Activated CD8-positive, alpha-beta memory T cell treated with anti-CD3 and anti-CD28 coated beads, Interleukin-2, amount 50 U/mL, for 48 hours (primary cell): ENCODE measurements around the gene SGSM1.
A peak's percentile ranks its signal among the peaks of the same experiment; 100 is the strongest.
"Not testable (repeated sequence)": the region's sequence is repeated elsewhere in the genome, so short reads cannot be mapped to it uniquely, and the experiment has no call there.

Experiments
- DNase-seq: peaks from one replicate; pipeline ENCODE4 v3.0.0-alpha.2; 2020

The SGSM1 gene

DNA sequence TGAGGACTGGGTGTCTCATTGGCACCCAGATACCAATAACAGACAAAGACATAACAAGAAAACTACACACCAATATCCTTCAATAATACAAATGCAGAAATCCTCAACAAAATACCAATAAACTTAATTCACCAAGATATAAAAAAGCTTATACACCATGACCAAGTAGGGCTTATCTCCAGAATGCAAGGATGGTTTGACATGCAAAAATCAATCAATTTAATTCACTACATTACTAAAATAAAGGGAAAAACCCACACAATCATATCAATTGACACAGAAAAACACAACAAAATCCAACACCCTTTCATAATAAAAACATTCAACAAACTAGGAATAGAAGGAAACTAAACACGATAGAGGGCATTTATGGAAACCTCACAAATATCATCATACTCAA is 99.9 kb downstream of the SGSM1 start:
- no peak for DNase-seq

DNA sequence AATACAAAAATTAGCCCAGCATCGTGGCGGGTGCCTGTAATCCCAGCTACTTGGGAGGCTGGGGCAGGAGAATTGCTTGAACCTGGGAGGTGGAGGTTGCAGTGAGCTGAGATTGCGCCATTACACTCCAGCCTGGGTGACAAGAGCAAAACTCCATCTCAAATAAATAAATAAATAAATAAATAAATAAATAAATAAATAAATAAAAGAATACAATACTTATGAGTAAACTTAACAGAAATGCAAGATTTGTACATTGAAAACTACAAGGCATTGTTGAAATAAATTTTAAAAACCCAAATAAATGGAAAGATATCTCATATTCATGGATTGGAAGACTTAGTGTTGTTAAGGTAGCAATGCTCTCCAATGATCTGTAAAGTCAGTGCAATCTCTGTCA is 101.1 kb downstream of the SGSM1 start:
- DNase-seq: not testable (repeated sequence)

DNA sequence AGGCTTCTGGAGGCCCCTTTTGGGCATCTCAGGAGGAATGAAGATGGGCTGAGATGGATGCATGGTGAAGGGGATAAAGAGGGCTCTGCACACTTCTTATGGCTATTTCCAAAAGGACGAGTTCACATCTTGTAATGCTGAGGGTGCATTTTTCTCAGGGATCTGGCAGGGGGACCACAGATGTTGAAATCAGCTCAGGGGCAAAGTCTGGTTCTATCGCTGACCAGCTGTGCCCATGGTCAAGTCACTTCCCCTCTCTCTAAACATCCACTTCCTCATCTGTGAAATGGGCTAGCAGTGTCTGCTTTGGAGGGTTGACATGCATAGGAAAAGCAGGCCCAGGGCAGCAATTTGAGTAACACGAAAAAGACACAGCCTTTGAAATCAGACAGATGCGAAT is 114.0 kb downstream of the SGSM1 start:
- no peak for DNase-seq

DNA sequence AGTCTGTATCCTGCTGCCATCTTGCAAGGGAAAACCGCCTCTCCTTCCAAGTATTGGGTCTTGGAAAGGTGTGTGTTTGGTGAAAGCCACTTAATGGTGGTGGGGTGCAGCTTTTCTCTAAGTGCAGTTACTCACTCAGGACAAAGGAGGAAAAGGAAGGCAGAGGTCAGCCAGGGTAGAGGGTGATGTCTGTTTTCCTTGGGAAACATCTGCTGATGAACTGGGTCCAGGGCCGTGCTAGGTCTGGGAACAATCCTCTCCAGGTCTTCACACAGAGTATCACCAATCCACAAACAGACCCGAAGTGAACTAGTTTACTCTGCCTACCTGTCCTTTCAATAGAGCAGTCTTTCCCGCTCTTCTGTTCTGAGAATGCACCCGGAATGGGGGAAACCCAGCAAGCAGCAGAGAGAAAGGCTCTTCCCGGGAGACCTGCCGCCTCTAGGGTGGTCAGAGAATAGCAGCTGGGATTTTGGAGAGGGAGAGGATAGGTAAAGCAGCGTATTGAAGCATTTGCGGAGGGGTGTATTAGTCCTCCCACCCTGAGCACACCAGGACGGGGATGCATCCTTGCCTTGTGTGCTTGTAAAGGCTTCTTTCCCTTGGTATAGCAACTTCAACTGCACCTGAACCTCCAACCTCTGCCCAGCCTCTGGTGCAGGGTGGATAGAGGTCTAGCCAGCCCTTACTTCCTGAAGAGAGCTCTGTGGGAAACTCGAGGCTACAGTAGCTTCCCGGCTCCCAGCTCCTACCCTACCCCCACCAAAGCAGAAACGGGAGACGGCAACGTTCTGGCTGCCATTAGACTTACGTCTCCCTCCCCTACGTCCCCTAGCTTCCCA is 119.8 kb downstream of the SGSM1 start:
- no peak for DNase-seq

DNA sequence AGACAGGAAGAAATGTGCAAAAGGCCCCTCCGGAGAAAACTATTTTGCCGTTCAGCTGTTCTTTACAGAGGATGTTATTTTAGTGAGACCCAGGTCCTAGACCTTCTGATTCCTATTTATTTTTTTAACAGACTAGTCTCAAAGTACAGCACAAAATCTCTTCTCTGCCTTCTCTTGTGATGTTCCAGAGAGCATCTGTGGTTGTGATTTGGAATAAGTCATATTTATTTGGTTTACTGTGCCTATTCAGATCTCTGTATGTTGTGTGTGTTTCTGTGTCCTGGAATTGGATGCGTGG is 120.4 kb downstream of the SGSM1 start:
- no peak for DNase-seq

DNA sequence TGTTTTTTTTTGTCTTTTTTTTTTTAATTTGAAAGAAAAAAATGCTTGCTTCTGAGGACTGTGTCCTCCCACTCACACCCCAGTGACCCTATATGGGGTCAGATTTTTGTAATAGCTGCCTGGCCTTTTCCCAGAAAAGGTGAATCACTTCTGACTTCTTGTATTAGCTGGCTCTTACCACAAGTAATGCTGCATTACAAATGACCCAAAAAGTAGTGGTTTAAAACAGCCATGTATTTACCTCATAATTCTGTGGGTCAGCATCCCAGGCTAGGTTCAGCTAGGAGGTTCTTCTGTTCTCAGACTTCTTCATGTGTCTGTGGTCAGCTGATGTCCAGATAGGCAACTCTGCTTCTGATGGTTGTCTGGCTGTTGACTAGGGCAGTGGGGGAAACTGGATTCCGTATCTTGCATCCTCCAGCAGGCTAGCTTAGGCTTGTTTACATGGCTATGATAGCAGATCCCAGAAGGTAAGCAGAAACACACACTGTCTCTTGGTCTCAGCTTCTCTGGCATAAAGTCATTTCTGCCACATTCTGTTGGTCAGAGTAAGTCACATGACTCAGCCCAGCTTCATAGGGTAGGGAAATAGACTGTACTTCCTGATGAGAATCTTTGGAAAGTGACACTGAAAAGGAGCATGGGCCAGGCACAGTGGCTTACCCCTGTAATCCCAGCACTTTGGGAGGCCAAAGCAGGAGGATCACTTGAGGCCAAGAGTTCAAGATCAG is 121.0 kb downstream of the SGSM1 start:
- no peak for DNase-seq

DNA sequence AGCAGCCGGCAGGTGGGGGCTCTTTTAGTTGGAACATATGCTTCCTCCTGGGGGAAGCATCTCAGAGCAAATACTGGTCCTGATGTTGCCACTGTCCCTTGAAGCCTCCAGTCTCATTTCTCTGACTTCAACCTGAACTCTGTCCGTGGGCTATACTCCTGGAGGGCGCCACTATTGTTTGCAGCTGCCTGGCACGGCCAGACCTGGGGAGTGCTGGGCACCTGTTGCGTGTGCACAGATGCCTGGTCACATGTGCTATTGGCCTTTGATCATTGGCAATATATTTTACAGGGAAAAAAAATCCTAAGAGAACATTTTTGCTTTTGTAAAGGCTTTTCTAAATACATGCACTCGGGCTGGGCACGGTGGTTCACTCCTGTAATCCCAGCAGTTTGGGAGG is 122.3 kb downstream of the SGSM1 start:
- DNase-seq: no peak

DNA sequence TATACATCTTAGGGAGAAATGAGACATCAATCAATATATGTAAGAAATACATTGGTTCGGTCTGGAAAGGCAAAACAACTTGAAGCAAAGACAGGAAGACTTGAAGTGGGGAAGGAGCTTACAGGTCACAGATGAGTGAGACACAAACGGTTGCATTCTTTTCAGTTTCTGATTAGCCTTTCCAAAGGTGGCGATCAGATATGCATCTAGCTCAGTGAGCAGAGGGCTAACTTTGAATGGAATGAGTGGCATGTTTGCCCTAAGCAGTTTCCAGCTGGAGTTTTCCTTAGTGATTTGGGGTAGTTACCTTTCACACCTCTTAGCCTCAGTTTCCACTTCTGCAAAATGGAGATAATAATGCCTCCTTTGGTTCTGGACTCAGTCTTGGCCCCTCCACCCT is 124.7 kb downstream of the SGSM1 start:
- DNase-seq: no peak

DNA sequence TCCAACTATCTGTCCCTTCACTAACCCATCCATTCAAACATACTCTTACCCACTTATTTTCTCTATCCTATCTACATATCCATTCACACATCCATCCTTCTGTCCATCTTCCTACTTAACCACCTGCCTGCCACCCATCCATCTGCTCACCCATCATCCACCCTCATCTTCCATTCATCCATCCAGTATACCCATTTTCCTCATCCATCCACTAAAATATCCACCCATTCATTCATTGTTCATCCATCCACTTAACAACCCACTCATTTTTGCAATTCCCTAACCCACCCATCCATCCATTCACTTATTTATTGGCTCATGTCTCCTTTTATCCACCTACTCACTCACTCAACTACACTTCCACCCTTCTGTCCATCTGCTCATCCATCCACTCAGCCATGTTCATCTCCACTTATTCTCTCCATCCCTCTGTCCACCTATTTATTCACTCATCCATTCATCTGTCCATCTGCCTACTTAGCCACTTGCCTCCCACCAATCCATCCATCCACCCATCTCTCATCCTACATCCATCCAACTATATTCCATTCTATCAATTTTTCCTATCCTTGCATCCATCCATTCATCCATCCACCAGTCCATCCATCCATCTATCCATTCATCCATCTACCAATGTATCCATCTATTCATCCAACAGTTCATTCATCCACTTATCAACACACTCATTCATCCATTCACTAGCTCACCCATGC is 129.9 kb downstream of the SGSM1 start:
- no peak for DNase-seq

DNA sequence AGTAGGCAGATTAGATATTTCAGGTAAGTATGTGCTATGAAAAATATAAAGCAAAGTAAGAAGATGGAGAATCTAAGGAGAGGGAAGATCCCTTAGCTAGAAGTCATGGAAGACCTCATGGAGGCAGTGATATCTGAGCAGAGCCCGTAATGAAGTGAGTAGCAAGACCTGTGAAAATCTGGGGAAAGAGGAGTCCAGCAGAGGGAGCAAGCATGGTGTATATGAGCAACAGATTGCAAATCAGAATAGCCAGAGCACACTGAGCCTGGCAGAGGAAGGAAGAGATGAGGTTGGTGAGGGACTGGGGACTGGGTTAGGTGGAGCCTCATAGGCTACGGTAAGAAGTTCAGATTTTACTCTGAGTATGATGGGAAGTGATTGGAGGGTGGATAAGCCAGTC is 131.1 kb downstream of the SGSM1 start:
- no peak for DNase-seq

DNA sequence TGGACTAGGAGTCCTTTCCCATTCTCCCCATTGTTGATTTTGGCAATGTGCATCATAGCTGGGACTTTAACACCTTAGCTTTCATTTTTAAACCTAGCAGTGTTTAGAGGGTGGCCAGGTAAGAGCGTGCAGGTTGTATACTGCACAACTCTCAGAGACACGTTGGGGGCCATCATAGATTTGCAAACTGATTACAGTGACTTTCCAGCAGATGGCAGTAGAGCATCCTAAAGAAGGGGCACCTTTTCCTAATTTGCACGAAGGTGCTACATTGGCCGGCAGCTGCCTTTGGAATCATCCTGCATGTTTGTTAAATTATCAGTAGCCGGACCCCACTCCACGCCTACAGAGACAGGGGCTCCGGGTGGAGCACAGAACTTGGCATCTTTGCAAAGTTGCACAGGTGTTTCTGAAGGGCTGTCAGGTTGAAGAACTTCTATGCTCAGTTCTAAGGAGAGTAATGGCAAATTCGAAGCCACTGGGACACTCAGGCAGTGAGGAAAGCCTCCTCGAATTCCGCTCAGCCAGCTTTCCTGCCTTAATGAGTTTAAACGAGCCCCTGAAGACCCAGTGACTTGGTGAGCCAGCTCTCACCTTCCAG is 132.8 kb downstream of the SGSM1 start:
- DNase-seq: no peak

DNA sequence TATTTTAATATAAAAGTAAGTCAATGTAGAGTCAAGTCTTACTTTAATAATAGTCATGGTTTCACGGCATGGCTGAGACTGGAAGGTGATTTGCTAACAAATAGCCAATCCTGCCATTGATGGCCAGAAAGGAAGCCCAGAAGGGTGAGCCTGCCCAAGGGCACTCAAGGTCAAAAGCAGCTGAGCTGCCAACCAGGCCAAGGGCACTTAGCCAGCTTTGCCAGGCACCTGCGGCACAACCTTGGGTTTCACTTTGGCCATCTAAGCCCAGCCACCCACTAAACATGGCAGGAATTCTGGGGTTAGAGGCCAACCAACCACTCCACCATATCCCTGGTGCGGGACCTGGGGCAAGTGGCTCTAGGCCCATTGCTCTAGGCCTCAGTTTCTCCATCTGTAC is 136.3 kb downstream of the SGSM1 start:
- DNase-seq: no peak

DNA sequence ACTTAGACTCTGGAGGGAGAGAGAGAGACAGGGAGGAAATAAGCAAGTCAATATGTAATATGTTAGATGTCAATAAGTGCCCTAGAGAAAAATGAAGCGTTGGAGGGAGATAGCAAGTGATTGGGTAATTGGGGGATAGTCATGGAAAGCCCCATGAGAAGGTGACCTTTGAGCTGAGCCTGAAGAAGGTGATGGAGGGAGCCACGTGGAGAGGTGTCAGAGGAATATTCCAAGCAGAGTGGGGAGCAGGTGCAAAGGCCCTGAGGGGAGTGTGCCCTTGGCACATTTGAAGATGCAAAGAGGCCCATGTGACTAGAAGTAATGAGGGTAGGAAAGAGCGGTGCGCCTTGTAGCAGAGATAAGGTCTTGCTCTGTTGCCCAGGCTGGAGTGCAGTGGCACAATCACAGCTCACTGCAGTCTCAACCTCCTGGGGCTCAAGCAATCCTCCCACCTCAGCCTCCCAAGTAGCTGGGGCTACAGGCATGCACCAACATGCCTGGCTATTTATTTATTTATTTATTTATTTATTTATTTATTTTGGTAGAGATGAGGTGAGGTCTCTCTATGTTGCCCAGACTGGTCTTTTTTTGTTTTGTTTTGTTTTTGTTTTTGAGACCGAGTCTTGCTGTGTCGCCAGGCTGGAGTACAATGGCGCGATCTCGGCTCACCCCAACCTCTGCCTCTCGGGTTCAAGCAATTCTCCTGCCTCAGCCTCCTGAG is 138.4 kb downstream of the SGSM1 start:
- DNase-seq: no peak

DNA sequence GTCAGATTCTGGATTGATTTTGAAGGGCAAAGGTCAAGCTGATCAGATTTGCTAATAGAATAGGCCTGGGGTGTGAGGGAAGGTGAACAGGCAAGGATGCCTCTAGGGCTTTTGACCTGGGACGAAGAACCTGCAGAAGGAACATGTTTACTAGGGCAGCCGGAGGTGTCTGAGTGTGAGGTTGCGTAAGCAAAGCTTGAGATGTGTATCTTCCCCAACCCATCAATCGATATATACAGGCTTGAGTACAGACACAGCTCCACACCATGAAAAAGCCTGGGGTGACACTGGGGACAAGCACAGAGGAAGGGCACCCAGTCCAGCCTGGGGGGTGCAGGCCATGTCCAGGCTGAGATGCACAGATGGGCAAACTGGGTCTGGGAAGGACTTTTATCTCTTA is 139.4 kb downstream of the SGSM1 start:
- DNase-seq: no peak

DNA sequence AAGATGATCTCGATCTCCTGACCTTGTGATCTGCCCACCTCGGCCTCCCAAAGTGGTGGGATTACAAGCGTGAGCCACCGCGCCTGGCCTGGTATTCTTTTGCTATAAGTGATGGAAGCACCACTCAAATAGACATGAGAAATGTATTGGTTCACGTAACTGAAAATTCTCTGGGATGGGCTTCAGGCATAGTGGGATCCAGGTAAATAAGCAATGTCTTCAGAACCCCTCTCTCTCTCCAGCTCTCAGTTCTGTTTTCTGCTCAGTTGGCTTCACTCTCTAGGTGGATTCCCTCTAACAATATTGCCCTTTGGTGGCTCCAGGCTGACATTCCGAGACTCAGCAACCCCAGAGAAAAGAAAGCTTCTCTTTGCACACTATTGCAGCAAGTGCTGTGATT is 141.4 kb downstream of the SGSM1 start:
- DNase-seq: no peak

DNA sequence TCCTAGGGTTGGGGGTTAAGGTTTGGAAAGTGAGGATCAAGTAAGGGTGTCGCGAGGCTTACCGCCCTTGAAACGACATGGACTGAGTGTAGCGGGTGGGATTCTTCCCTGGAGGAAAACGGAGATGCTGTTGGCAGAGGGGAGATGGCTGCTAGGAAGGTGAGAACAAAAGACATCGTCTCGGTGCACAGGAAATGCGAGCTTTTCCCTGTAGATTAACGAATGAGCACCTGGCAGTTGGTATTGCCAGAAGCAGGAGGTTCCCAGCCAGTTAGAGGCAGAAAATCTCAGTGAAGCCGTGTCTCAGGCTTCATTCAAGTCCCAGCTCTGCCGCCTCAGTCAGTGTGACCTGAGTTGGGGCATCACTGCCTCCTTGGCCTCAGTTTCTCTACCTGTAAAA is 141.9 kb downstream of the SGSM1 start:
- DNase-seq: no peak

DNA sequence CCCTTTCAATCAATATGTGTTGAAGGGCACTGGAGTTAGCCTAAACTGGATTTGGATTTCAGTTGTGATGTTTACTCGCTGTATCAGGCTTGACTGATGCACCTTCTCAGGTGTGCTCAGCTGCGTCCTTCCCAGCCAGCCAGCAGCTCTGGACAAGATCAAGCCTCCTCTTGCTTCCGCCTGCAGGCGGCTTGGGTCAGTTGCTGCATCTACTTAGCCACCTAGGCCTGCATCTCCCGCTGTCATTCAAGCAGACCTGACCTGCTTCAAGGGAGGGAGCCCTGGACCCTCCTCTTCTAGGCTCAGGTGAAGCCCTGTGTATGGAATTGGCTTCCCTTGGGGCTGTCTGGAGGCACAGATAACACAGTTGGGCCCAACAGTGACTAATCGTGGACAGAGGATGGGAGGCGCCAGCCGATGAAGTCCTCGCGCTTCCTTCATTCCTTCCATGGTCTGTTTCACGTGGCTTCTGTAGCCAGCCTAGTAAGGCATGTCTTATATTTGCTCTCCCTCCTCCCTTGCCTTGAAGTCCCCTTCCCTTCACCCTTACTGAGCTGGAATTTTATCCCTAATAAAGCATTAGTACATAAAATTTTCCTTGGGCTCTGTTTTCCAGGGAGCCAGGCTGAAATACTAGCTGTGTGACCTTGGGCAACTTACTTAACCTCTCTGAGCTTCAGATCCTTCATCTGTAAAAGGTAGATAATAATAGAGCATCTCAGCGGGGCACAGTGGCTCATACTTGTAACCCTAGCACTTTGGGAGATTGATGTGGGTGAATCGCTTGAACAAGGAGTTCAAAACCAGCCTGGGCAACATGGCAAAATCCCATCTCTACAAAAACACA is 142.6 kb downstream of the SGSM1 start:
- no peak for DNase-seq

DNA sequence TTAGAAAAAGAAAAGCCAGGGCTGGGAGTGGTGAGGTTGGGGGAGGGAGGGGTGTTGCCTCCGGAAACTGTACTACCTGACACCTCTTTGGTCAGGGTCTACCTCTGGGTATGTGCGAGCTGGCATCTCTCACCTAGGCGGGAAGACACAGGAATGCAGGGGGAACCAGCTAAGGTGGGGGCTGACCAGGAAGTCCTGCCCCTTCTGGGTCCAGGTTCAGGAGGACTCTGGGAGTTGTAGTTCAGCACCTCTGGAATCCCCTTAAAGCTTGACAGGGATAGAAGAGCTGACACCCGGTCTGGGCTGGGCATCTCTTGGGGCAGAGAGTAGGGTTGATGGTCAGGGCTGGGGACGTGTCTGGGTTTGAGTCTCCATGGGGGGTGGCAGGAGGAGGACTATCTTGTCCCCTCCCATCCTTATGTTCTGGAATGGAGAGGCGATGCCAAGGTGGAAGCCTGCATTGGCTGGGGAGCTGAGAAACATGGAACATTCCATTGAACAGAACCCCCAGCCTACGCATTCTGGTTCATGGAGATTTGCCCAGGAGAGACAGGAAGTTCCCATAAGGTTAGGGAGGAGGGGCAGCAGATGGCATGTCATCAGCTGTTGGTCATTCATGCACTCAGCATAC is 144.4 kb downstream of the SGSM1 start:
- no peak for DNase-seq

DNA sequence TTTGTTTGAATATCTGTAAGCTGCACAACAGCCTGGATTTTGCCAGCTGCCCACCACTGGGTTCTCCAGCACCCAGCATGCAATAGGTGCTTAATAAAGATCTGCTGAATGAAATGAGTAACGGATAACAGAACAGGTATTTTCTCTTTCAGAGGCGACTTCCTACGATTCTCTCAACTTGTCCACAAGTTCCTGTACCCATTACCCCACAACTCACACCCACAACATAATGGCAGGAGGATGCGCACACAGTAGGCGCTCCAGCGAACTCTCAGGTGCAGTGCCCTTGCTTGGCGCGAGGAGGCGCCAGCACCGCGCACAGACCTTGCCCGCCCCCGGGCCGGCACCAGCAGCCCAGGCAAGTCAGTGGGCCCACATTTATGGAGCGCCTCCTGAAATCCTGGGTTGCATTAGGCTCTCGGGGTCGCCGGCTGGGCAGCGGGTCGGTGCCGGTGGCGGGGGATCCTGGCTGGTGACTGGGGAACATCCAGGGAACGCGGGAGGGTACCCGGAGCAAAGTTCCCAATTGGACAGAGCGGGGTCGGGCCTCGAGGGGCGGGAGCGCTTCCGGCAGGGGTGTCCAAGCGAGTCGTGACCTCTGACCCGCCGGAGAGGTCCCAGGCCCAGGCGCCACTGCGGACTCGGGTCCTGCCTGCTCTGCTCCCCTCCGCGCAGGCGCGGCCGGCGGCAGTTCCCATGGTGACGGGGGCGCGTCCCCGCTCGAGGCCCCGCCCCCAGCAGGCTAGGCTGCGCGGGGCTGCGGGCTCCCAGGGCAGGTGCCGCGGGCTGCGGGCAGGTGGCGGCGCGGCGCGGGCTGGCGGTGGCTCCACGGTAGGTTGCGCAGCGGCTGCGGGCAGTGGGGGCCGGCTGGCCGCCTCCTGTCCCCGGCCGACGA is 146.2 kb downstream of the SGSM1 start, which contains the start of gene KIAA1671:
Gene KIAA1671 (plus strand): TSS at position 775 of the 895 bp plus-strand sequence. CDS start 75,284 bp downstream, outside the sequence.
- DNase-seq: peak; percentile 93

DNA sequence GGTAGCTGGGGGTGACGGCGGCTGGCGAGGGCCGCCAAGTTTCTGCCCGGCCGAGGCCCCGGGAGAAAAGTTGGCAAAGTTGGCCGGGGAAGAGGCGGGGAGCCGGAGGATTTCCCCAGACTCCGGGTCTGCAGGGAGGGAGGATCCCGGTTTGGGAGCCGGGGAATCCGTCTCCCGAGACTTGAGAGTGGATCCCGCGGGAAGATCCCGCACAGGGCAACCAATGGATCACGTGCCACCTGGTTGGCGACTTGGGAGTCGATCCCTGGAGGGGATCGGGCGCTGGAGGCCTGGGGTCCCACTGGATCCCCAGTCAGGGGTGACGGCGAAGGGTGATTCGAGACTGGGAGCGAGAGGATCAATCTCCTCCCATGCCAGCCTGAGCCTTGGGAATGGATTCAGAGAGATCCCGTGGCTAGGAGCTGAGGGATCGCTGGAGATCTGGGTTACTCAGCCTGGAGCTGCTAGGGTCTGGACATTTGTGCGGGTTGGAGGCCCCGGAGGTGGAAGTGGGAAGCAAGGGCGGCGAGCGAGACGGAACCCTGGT is 146.9 kb downstream of the SGSM1 start:
- peak; percentile 58 for DNase-seq
